Measurements from ENCODE around the gene ASCC3.
"Not testable (repeated sequence)": the region's sequence is repeated elsewhere in the genome, so short reads cannot be mapped to it uniquely, and the experiment has no call there.

Gene ASCC3

GRCh38 chr6:100881707-100882040 lies 545 bp upstream of the ASCC3 start:
- DNase-seq, result peak in 1 of 2 experiments; percentile 42

- no peak for DNase-seq
Observed at GRCh38 chr6:100880149-100880852, 828 bp downstream of the ASCC3 start.

GRCh38 chr6:100879317-100879716 lies 1.8 kb downstream of the ASCC3 start:
- no peak for DNase-seq

GRCh38 chr6:100877851-100878250 lies 3.3 kb downstream of the ASCC3 start:
- DNase-seq, result no peak

GRCh38 chr6:100876251-100876650 lies 4.9 kb downstream of the ASCC3 start:
- DNase-seq, result no peak

GRCh38 chr6:100865525-100865924 lies 15.6 kb downstream of the ASCC3 start:
- no peak for DNase-seq

GRCh38 chr6:100862063-100862462 lies 19.1 kb downstream of the ASCC3 start:
- no peak for DNase-seq

GRCh38 chr6:100856146-100856545 lies 25.0 kb downstream of the ASCC3 start:
- DNase-seq, result no peak

- no peak for DNase-seq
Observed at GRCh38 chr6:100851819-100852218, 29.3 kb downstream of the ASCC3 start.

GRCh38 chr6:100850174-100850573 lies 31.0 kb downstream of the ASCC3 start:
- no peak for DNase-seq

GRCh38 chr6:100846276-100846675 lies 34.9 kb downstream of the ASCC3 start:
- DNase-seq, result no peak

GRCh38 chr6:100845676-100846075 lies 35.5 kb downstream of the ASCC3 start:
- DNase-seq, result no peak

GRCh38 chr6:100839419-100839818 lies 41.7 kb downstream of the ASCC3 start:
- DNase-seq, result no peak

- no peak for DNase-seq
Observed at GRCh38 chr6:100838011-100838410, 43.1 kb downstream of the ASCC3 start.

- DNase-seq, result no peak
Observed at GRCh38 chr6:100833972-100834574, 47.1 kb downstream of the ASCC3 start.

- DNase-seq, result not testable (repeated sequence)
Observed at GRCh38 chr6:100829077-100829595, 52.0 kb downstream of the ASCC3 start.

GRCh38 chr6:100823041-100823440 lies 58.1 kb downstream of the ASCC3 start:
- no peak for DNase-seq

- DNase-seq, result no peak
Observed at GRCh38 chr6:100818066-100818465, 63.1 kb downstream of the ASCC3 start.

- DNase-seq, result no peak
Observed at GRCh38 chr6:100810015-100810414, 71.1 kb downstream of the ASCC3 start.

GRCh38 chr6:100809346-100809745 lies 71.8 kb downstream of the ASCC3 start:
- no peak for DNase-seq

- no peak for DNase-seq
Observed at GRCh38 chr6:100808638-100809275, 72.4 kb downstream of the ASCC3 start.

GRCh38 chr6:100806296-100806695 lies 74.8 kb downstream of the ASCC3 start:
- no peak for DNase-seq

GRCh38 chr6:100803264-100804045 lies 77.7 kb downstream of the ASCC3 start:
- no peak for DNase-seq
